Right kidney (tissue), 1 donor: ENCODE measurements around the gene TMEM258.

Experiments used
- DNase-seq: peaks from one replicate; pipeline ENCODE4 v3.0.0-alpha.2; 2016

Gene TMEM258

DNA sequence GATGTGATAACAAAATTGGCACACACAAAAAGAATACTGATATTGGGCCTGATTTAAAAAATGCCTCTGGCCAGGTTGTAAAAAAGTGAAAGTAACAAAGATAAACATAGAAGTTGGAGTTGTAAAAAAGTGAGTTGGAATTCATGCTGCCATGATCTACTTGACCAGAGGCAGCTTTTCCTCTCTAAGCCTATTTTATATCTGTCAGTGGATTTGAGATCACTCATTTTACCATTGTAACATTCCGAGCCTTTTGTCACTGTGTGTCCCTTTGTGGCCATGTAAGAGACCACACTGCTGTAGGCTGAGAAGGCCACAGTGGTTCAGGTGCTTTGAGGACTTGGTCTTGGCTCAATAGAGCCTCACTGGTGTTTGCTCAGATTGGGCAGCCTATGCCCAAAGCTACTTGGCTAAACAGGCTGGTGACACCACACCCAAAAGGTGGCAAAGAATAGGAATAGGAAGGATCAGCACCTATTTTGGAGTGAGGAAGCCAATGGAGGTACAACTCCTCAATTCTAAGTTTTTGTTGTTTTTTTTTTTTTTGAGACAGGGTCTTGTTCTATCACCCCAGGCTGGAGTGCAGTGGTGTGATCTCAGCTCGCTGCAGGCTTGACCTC is 7.4 kb upstream of the TMEM258 start:
- DNase-seq, result no peak

DNA sequence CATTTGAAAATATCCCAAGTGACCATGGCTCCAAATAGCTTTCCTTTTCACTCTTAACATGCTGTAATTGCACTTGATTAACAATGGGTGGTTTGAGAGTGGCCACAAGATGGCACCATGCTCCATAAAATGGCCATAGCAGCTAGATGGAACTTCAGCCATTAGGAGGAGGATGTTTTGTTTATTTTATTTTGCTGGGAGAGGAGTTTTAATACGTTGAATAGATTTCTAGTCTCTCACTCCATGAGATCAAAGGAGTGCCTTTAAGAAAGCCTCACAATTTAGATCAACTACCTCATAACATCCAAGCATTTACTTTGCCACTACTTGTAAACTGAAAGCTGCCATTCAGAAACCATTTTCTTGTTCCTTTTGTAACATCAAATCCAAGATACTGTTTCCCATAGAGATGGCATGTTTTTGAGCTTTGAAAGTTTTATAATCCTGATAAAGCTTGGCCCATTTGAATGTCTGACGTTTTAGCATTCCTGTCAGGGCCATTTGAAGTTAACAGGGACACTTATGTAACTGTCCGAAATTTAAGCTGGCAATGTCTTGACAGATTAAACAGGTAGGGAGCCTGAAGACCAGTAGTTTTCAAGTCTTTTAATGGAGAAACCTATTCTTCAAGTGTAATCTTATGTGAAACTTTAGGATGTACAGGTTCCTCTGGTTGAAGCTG is 5.0 kb upstream of the TMEM258 start:
- peak; percentile 51 for DNase-seq

DNA sequence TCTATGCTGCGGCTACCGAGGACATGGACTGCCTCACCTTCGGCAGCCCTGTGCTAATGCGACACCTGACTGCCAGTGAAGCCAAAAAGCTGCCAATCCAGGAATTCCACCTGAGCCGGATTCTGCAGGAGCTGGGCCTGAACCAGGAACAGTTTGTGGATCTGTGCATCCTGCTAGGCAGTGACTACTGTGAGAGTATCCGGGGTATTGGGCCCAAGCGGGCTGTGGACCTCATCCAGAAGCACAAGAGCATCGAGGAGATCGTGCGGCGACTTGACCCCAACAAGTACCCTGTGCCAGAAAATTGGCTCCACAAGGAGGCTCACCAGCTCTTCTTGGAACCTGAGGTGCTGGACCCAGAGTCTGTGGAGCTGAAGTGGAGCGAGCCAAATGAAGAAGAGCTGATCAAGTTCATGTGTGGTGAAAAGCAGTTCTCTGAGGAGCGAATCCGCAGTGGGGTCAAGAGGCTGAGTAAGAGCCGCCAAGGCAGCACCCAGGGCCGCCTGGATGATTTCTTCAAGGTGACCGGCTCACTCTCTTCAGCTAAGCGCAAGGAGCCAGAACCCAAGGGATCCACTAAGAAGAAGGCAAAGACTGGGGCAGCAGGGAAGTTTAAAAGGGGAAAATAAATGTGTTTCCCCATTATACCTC is 3.6 kb upstream of the TMEM258 start:
- DNase-seq, result no peak

DNA sequence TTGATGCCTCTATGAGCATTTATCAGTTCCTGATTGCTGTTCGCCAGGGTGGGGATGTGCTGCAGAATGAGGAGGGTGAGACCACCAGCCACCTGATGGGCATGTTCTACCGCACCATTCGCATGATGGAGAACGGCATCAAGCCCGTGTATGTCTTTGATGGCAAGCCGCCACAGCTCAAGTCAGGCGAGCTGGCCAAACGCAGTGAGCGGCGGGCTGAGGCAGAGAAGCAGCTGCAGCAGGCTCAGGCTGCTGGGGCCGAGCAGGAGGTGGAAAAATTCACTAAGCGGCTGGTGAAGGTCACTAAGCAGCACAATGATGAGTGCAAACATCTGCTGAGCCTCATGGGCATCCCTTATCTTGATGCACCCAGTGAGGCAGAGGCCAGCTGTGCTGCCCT is 3.1 kb upstream of the TMEM258 start:
- no peak for DNase-seq

DNA sequence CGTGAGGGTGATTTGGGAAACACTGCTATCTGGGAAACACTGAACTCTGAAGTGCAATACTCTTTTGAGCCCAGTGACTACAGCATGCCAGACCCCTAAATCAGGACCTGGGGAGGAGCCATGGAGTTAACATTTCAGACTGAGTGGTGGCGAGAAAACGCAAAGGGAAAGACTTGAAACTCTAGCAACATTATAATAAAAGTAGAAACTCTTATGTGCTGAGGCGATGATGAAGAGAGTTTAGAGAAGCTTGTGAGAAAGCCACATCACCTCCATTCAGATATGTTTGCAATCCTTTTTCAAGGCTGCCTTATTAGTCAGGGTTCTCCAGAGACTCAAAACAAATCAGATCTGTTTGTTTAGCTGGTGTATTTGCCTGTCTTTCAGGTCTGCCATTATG is 2.2 kb upstream of the TMEM258 start:
- DNase-seq, result no peak

DNA sequence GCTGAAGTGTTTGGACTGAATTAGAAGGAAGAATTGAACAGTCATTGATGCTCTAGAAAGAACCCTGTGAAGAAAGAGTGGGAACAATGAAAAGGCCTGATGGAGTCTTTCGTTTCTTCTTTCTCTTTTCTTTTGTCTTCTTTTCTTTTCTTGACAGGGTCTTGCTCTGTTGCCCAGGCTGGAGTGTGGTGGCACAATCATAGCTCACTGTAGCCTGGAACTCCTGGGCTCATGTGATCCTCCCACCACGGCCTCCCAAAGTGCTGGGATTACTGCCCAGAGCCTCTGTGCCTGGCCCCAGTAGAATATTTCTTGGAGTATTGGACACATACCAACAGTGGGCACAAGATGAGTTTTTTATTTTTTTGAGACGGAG is 1.4 kb upstream of the TMEM258 start:
- DNase-seq, result no peak

DNA sequence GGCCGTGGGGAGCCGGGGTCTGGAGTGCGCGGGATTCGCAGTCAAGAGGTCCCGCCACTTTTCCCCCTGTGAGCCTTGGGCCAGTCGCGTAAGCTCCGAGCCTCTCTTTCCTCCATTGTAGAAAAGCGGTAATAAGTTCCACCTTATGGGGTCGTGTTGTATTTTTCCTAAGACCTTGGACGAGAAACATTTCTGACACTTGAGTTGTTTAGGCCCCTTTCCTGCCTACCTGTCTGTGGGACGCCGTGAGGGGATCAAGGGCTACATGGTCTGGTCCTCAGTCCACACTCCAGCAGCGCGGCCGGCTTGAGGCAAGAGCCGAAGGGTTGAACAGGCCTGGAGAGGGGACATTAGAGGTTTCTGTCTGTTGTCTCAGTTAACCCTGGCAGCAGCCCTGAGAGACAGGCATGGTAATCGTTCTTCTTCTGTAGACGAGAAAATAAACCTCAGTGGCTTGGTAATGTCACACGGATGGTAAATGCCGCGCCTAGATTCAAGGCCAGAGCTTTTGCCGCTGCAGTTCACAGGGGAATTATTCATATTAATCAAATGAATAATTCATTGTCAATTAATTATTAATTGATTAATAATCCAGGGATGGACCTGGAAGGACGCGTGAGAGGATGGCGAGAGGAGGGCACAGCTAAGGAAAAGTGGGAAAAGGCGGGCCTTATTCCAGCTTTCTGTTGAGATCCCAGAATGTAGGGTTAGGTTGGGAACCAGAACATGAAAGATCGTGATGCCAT is 857 bp upstream of the TMEM258 start:
- DNase-seq, result no peak

DNA sequence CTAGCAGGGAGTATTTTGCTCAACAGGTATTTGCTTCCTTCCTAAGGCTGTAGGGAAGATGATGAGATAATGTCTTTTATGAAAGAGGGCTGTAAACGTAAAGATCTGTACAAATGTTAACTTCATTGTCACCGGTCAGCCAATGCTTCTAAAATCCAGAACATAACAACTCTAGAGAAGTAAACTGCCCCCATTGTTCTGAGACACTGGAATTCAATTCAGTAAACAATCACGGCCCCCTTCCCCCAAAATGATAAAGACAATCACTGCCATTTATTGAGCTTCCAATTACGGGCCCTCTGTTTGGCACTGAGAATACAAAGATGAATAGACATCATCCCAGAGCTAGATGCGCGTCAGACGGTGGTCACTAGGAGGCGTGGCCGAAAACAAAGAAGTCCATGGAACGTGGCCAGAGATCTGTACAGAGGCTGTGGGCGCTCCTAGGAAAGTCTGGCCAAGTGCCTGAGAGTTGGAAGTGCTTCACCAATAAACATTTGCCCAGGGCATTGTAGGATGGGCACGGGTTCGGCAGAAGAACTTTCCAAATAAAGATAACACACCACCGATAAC is 576 bp downstream of the TMEM258 start:
- DNase-seq, result no peak

DNA sequence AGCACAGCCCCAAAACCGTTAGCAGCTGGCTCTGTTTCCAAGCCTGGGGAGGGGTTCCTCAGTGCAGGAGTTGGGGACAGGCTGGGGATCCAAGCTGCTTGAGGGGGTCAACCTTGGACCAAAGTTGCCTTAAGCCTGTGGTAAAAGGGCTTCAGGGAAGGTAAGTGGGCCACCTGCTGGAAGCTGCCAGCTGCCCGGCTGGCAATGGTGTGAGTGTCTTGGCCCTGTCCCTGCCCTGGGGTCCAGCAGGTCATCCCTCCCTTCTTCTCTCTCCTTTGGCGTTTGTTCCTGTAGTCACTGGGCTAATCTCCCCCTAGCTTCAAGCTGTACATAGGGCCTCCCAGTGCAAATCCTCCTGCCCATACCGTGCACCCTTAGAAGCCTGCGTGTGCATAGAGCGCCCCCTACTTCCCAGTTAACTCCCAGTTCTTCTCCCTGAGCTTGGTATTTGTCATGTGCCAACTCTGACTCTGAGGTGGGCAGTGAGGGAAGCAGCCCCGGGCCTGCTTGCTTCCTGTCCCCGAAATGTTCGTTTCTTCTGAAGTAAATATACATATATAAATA is 4.4 kb downstream of the TMEM258 start:
- DNase-seq, result no peak

DNA sequence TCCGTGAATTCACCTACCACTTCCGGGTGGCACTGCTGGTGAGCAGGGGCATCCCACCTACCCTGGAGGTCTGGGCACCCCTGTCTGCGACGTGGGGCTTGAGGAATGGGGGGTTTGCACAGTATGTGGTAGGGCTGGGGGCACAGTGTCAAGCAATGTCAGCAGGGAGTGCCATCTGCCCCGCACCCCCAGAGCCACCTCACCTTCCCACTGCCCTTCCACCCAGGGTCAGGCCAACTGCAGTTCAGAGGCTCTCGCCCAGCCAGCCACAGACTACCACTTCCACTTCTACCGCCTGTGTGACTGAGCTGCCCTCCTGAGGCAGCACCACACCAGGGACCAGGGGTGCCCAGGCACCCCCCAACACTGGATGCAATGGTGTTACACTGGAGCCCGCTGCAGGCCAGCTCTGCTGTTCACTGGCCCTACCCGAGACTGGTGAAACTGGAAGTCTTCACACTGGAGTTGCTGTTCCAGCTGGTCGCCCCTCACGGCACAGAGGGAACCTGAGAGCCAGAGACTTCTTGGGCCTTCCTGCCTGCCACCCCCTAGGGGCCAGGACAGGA is 6.5 kb downstream of the TMEM258 start:
- DNase-seq, result no peak

DNA sequence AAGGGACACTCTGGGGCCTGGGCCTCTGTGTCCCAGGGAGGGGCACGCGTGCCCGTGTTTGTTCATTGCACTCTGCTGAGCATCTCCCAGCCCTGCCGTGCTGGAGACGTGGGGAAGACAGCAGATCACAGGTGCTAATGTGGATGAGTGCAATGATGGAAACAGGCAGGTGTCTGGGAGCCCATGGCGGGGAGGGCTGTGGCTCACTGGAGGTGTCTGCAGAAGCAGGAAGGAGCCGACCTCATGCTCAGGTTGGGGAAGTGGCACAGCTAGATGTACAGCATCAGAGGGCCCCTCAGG is 7.9 kb downstream of the TMEM258 start:
- no peak for DNase-seq

DNA sequence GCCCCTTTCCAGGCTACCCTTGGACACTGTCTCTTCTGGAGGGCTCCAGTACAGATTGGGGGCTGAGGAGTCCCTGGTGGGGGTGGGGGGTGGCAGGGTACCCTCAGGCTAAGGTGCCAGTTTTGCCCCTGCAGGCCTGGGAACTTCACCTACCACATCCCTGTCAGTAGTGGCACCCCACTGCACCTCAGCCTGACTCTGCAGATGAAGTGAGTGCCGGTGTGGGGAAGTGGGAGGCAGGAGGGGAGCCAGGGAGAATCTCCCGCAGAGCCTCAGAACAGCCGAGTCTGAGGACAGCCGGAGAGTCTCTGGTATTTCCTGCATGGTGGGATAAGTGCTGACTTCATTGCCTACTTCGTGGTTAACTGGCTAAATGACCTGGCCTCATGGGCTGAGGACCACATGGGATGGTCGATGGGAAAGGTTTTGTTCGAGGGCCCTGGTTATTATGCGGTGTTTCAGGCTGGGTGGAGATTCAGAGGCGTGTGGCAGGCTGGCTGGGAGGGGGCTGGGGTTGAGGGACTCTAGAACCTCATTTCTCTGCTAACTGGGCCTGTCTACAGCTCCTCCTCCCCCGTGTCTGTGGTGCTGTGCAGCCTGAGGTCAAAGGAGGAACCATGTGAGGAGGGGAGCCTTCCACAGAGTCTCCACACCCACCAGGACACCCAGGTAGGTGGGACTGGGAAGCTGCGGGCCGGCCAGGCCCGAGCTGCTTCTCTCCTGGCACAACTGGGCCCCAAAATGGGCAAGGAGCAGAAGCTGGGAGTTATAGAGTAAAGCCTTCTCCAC is 8.5 kb downstream of the TMEM258 start:
- no peak for DNase-seq

DNA sequence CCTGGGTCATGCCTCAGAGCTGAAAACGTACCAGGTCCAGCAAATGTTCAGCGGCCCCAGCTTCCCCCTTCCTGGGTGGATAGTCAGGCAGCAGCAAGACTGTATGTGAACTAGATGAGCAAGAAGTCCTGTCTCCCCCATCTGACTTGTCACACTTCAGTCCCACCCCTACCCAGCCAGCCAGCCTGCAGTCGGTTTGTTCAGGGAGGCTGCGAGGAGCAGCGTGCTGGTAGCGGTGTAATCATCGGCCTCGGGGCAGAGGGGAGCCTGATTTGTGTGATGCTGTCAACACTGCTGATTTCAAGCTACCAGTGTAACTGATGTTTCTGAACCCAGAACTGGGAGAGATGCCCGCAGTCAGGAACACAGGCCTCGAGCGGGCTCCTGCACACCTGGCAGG is 9.6 kb downstream of the TMEM258 start:
- no peak for DNase-seq

DNA sequence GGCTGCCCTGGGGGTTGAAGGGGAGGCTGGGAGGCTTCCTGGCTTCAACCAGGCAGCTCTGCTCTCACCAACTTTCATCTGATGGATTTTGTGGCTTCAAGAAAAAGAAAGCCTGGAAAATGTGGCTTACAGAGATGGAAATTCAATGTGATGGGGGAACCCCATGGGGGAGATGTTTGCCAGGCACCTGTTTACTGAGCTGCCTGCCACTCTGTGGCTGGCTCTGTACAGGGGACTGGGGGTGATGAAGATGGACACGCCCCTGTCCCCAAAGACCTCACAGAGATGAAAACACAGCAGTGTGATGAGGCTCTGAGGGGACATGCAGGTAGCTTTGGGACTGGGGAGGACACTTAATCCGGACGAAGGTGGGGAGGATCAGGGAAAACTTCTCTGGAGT is 10.1 kb downstream of the TMEM258 start:
- no peak for DNase-seq

DNA sequence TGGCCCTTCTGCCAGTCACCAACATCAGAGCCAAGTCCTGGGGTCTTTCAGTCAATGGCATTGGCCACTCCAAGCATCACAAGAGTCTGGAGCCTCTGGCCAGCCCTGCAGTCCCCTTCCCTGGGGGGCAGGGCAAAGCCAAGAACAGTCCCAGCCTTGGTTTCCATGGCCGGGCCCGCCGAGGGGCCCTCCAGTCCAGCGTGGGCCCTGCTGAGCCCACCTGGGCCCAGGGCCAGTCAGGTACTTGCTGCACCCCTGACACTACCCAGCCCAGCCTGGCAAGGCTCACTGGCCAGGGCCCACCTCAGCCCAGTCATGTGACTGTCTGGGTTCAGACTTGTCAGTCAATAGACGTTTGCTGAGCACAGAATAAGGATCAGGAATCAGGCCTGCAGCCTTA is 10.8 kb downstream of the TMEM258 start:
- no peak for DNase-seq

DNA sequence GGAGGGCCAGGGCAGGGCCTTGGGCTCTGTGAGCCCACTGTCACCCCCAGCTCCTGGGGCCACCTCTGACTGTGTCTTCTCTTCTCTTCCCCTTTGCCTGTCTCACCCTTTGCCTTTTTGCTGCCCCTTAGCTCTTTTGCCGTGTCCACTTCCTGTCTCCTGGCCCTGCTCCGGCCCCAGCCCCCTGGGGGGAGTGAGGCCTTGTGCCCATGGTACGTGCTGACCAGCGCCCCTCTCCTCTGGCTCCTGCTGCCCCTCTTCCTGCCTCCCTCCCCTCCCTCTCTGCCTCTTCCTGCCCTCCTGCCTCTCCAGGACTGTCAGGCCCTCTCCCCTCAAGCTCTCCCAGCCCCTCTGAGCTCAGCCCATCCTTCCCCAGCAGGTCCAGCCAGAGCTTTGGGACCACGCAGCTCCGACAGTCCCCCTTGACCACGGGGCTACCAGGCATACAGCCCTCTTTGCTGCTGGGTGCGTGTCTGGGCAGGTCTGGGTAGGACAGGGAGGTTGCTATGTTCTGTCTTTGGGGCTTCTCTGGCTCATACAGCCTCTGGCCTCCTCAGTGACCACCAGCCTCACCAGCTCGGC is 11.7 kb downstream of the TMEM258 start:
- no peak for DNase-seq

DNA sequence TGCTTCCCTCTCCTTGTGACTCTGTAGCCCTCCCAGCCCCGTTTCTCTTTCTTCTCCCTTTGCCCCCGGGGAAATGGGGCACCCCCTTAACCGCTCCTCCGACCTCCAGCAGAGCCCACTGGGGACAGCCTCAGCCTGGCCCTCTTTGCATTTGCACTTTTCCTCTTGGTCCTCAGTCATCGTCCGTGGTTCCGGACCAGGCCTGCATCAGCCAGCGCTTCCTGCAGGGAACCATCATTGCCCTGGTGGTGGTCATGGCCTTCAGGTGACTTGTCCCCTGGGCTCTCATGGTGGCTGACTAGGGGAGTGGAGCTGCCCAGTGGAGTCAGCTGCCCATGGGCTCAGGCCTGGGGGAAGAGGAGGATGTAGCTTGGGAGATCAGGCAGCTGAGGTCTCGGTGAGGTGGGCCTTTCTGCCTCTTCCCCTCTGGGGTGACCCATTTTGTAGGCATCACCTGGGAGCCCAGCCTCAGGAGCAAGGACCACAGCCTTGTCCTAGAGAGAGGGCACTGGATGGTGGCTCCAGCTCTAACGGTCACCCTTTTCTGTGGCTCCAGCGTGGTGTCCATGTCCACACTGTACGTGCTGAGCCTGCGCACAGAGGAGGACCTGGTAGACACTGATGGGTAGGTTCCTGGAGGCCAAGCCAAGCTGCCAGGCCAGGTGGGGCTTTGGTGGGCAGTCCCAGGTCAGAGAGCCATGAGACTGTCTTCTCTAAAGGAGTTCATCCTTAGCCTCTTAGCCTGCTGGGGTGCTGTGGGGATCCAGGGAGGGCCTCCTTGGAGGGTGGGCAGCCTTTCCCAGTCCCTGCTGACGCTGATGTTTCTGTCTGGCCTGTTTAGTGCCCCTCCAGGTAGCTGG is 12.5 kb downstream of the TMEM258 start:
- no peak for DNase-seq

DNA sequence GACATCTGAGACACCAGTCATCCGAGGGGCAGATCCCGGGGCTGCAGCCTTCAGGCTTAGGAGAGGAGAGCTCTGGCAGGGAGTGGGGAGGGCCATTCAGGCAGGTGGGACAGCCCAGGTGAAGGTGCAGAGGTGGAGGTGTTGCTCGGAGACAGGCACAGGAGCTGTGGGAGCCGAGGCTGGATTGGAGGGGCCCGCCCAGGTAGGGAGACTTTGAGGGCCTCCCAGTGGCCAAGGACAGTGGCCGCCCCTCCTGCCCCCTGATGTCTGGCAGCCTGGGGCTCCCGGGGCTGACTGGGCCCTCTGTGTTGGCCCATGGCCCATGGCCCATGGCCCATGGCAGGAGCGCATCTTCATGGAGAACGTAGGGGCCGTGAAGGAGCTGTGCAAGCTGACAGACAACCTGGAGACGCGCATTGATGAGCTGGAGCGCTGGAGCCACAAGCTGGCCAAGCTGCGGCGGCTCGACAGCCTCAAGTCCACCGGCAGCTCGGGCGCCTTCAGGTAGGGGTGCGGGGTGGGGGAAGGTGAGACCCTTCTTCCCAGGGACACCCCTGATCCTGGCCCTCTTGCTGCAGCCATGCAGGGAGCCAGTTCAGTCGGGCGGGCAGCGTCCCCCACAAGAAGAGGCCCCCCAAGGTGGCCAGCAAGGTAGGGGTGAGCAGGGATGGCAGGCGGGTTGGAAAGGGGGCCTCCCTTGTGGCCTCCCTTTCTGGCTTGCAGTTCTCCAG is 13.3 kb downstream of the TMEM258 start:
- no peak for DNase-seq

DNA sequence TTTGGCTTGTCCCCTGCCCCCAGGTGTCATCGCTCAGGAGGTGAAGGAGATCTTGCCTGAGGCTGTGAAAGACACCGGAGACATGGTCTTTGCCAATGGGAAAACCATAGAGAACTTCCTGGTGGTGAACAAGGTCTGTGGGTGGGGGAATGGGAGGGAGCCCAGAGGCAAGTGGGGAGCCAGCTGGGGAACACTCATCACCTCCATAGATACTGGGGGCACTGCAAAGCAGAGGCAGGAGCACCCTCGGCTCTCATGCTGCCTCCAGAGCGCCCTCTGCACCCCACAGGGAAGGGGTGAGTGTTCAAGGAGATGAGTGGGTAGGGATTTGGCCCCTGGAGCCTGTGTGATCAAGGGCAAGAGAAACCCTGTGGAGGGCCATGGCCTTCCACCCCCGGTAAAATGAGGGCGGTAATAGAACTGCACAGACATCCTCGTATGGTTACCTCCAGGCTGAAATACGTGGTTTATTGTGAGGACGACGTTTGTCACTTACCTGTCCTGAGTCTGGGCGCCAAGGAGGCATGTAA is 14.0 kb downstream of the TMEM258 start:
- DNase-seq, result no peak
